ENCODE results near the gene LRMDA.

GRCh38 chr10:76430061-76430645 is 998.7 kb downstream of the LRMDA start:
- TF ChIP-seq NR3C1 (IDR thresholded peaks at IDR 0.05), result no peak
- no peak for TF ChIP-seq BCL3 (IDR thresholded peaks at IDR 0.05)
- TF ChIP-seq NFE2L2 (conservative IDR thresholded peaks at IDR 0.05; ENCODE audit: low read length), result no peak

All from A549 (cell line).